WTC11 (cell line): ENCODE measurements around the gene TMEM18. TPM values are rescaled to one million over a fixed set of nuclear protein-coding genes. Genes with fewer than 3 reads are reported as not detected.
A peak's percentile ranks its signal among the peaks of the same experiment; 100 is the strongest.

ENCODE experiments used
- ATAC-seq: fragments of 200-7000 bp; cut with Tn5 transposase; 2 replicates; pipeline ENCODE4 v1.10.0; 2021; ENCODE audit warnings: mild to moderate bottlenecking, moderate library complexity
- CTCF ChIA-PET: fragments of 300-600 bp; sonication (Branson Sonifier 250); formaldehyde crosslinking; loops from one replicate; lab custom pipeline; 2021; ENCODE audit warnings: antibody characterized with exemption; lab: Charles Lee
- POLR2A ChIA-PET: fragments of 350-600 bp; sonication (Branson Sonifier 250); formaldehyde crosslinking; loops from one replicate; lab custom pipeline; 2021; ENCODE audit warnings: antibody characterized with exemption; lab: Charles Lee
- DNase-seq: peaks from one replicate; pipeline ENCODE4 v3.0.0; 2021; ENCODE audit warnings: low spot score
- H3K27ac Mint-ChIP-seq: 2 replicates; pipeline ENCODE4 v1.8.0; 2021; ENCODE audit warnings: mixed read lengths
- H3K27me3 Mint-ChIP-seq: 2 replicates; pipeline ENCODE4 v1.8.0; 2021; ENCODE audit warnings: low read depth, mild to moderate bottlenecking, moderate library complexity, mixed read lengths
- H3K36me3 Mint-ChIP-seq: 2 replicates; pipeline ENCODE4 v1.8.0; 2021; ENCODE audit warnings: mixed read lengths
- H3K4me1 Mint-ChIP-seq: 2 replicates; pipeline ENCODE4 v1.8.0; 2022; ENCODE audit warnings: mixed read lengths
- H3K4me3 Mint-ChIP-seq: 2 replicates; pipeline ENCODE4 v1.8.0; 2021; ENCODE audit warnings: mild to moderate bottlenecking, moderate library complexity, mixed read lengths
- H3K9me3 Mint-ChIP-seq: 2 replicates; pipeline ENCODE4 v1.8.0; 2021; ENCODE audit warnings: mixed read lengths
- ATF3 ChIP-seq: sonication (generic); formaldehyde crosslinking; conservative IDR thresholded peaks from 2 replicates; pipeline ENCODE4 v1.8.1; 2022; ENCODE audit warnings: mild to moderate bottlenecking, missing genetic modification reagents
- CREB1 ChIP-seq: sonication (generic); formaldehyde crosslinking; IDR thresholded peaks from 2 replicates; pipeline ENCODE4 v1.8.0; 2023; ENCODE audit warnings: mild to moderate bottlenecking, missing genetic modification reagents
- E2F5 ChIP-seq: sonication (generic); formaldehyde crosslinking; IDR thresholded peaks from 2 replicates; pipeline ENCODE4 v1.8.1; 2022; ENCODE audit warnings: mild to moderate bottlenecking, moderate library complexity, missing genetic modification reagents
- ELF4 ChIP-seq: sonication (generic); formaldehyde crosslinking; IDR thresholded peaks from 2 replicates; pipeline ENCODE4 v1.8.1; 2022; ENCODE audit warnings: low read depth, mild to moderate bottlenecking, moderate library complexity, missing genetic modification reagents
- EMX1 ChIP-seq: fragments of 250-450 bp; sonication (Bioruptor Pico); IDR thresholded peaks from 2 replicates; pipeline ENCODE4 v1.8.0; 2021; ENCODE audit warnings: mild to moderate bottlenecking
- FOXK1 ChIP-seq: sonication (generic); formaldehyde crosslinking; IDR thresholded peaks from 2 replicates; pipeline ENCODE4 v1.8.0; 2022; ENCODE audit warnings: mild to moderate bottlenecking, moderate library complexity, missing genetic modification reagents
- HMGXB4 ChIP-seq: sonication (generic); formaldehyde crosslinking; IDR thresholded peaks from 2 replicates; pipeline ENCODE4 v1.8.1; 2023; ENCODE audit warnings: mild to moderate bottlenecking, moderate library complexity, missing genetic modification reagents
- MAX ChIP-seq: sonication (generic); formaldehyde crosslinking; IDR thresholded peaks from 2 replicates; pipeline ENCODE4 v1.8.0; 2022; ENCODE audit warnings: mild to moderate bottlenecking, missing genetic modification reagents
- MYBL2 ChIP-seq: sonication (generic); formaldehyde crosslinking; IDR thresholded peaks from 2 replicates; pipeline ENCODE4 v1.8.1; 2023; ENCODE audit warnings: mild to moderate bottlenecking, moderate library complexity, missing genetic modification reagents
- NR3C1 ChIP-seq: sonication (generic); formaldehyde crosslinking; conservative IDR thresholded peaks from 2 replicates; pipeline ENCODE4 v1.8.1; 2023; ENCODE audit warnings: low read depth, mild to moderate bottlenecking, missing genetic modification reagents
- SMAD3 ChIP-seq: sonication (generic); formaldehyde crosslinking; IDR thresholded peaks from 2 replicates; pipeline ENCODE4 v1.8.0; 2022; ENCODE audit warnings: missing genetic modification reagents, mild to moderate bottlenecking, borderline replicate concordance
- TCF7 ChIP-seq: sonication (generic); formaldehyde crosslinking; IDR thresholded peaks from 2 replicates; pipeline ENCODE4 v1.8.0; 2022; ENCODE audit warnings: mild to moderate bottlenecking, low read depth, missing genetic modification reagents, moderate library complexity
- ZBTB43 ChIP-seq: sonication (generic); formaldehyde crosslinking; IDR thresholded peaks from 2 replicates; pipeline ENCODE4 v1.8.1; 2023; ENCODE audit warnings: mild to moderate bottlenecking, missing genetic modification reagents
- ZNF263 ChIP-seq: sonication (generic); formaldehyde crosslinking; IDR thresholded peaks from 2 replicates; pipeline ENCODE4 v1.8.1; 2022; ENCODE audit warnings: low read depth, mild to moderate bottlenecking, moderate library complexity, missing genetic modification reagents
- ZNF281 ChIP-seq: sonication (generic); formaldehyde crosslinking; IDR thresholded peaks from 2 replicates; pipeline ENCODE4 v1.8.0; 2023; ENCODE audit warnings: mild to moderate bottlenecking, missing genetic modification reagents
- ZNF423 ChIP-seq: fragments of 250-450 bp; sonication (Bioruptor Pico); IDR thresholded peaks from 2 replicates; pipeline ENCODE4 v2.1.2; 2022; ENCODE audit warnings: mild to moderate bottlenecking, moderate library complexity
- total RNA-seq: library from RNA; stranded (reverse); gene quantifications from 3 replicates; pipeline ENCODE4 v1.2.3, GENCODE V29; 2021

Gene TMEM18
- total RNA-seq, 1 experiment from 2014 or later: 24.0 TPM

GRCh38 chr2:664063-664462, 13.1 kb downstream of the TMEM18 start (continued):
- TF ChIP-seq ZNF281 (no peak), NR3C1 (CRISPR knock-in tag) (no peak), SMAD3 (CRISPR knock-in tag) (no peak)
- TF ChIP-seq, all 79 proteins: peak for 0

GRCh38 chr2:663221-663620, 14.0 kb downstream of the TMEM18 start:
- TF ChIP-seq TCF7: no peak
- no peak for TF ChIP-seq ELF4
- no peak for TF ChIP-seq NR3C1 (CRISPR knock-in tag)
- no peak for TF ChIP-seq EMX1 (CRISPR knock-in tag)
- TF ChIP-seq FOXK1 (CRISPR knock-in tag): no peak
- Mint-ChIP-seq H3K27me3 (peaks cover 10% of the 10 kb centered on the region; the same call in 1 of the 2 replicates), H3K27ac (no peak overlapping the region), H3K4me3 (no peak overlapping the region), H3K36me3 (peaks cover 44% of the 10 kb centered on the region), H3K4me1 (no peaks in the 10 kb centered on the region), H3K9me3 (peaks cover 16% of the 10 kb centered on the region)
- DNase-seq (no peak), ATAC-seq (no peak)
- CTCF ChIA-PET: interaction anchor here (0.7 to 1.2 kb wide), 4 partner anchors 14 to 377 kb away, joined by 3 to 4 read pairs (median 4); no protein-coding TSS in a partner anchor
- POLR2A ChIA-PET: no interaction called here

GRCh38 chr2:661360-661635, 15.9 kb downstream of the TMEM18 start:
- no peak for DNase-seq
- ChIA-PET CTCF (no interaction called here), POLR2A (no interaction called here)
- Mint-ChIP-seq H3K9me3 (peaks cover 16% of the 10 kb centered on the region), H3K27me3 (peaks cover 10% of the 10 kb centered on the region; the same call in 1 of the 2 replicates), H3K4me3 (no peak overlapping the region), H3K36me3 (peaks cover 27% of the 10 kb centered on the region), H3K27ac (no peak overlapping the region), H3K4me1 (no peaks in the 10 kb centered on the region)
- TF ChIP-seq E2F5 (CRISPR knock-in tag): no peak
- peak; percentile 85; the same call in 1 of the 2 replicates for TF ChIP-seq ZNF263 (CRISPR knock-in tag)
- ATAC-seq: no peak

GRCh38 chr2:660586-661359, 16.4 kb downstream of the TMEM18 start:
- Mint-ChIP-seq H3K4me3 (no peak overlapping the region), H3K27me3 (peaks cover 10% of the 10 kb centered on the region; the same call in 1 of the 2 replicates), H3K9me3 (peaks cover 11% of the 10 kb centered on the region), H3K4me1 (no peaks in the 10 kb centered on the region), H3K27ac (no peak overlapping the region), H3K36me3 (peaks cover 22% of the 10 kb centered on the region)
- ATAC-seq (peak; percentile 93), DNase-seq (peak; percentile 63)
- POLR2A ChIA-PET: no interaction called here
- CTCF ChIA-PET: no interaction called here
- TF ChIP-seq MYBL2 (CRISPR knock-in tag) (no peak), HMGXB4 (CRISPR knock-in tag) (no peak), ATF3 (CRISPR knock-in tag) (no peak), ZBTB43 (no peak), MAX (peak; percentile 35; the same call in 1 of the 2 replicates), CREB1 (CRISPR knock-in tag) (0 out of 2 replicates have a peak, but pooled peaks have one; percentile 17), ZNF263 (CRISPR knock-in tag) (peak; percentile 98), ZNF423 (peak; percentile 82)
